Nephron progenitor cell (in vitro differentiated cells): ENCODE results near the gene TEC.
"Not testable (repeated sequence)": the region's sequence is repeated elsewhere in the genome, so short reads cannot be mapped to it uniquely, and the experiment has no call there.

Source experiments
- DNase-seq: peaks from one replicate; pipeline ENCODE4 v3.0.0; 2021
- H3K27ac Mint-ChIP-seq: 2 replicates; pipeline ENCODE4 v1.8.0; 2021; ENCODE audit warnings: mild to moderate bottlenecking, moderate library complexity, mixed read lengths
- H3K27me3 Mint-ChIP-seq: 2 replicates; pipeline ENCODE4 v1.8.0; 2021; ENCODE audit warnings: mild to moderate bottlenecking, low read depth, mixed read lengths; ENCODE audit not compliant: poor library complexity
- H3K36me3 Mint-ChIP-seq: 2 replicates; pipeline ENCODE4 v1.8.0; 2021; ENCODE audit warnings: low read depth, mixed read lengths
- H3K4me1 Mint-ChIP-seq: 2 replicates; pipeline ENCODE4 v1.8.0; 2021; ENCODE audit warnings: mixed read lengths
- H3K4me3 Mint-ChIP-seq: 2 replicates; pipeline ENCODE4 v1.8.0; 2021; ENCODE audit warnings: mild to moderate bottlenecking, moderate library complexity, mixed read lengths
- H3K9me3 Mint-ChIP-seq: 2 replicates; pipeline ENCODE4 v1.8.0; 2021; ENCODE audit warnings: mild to moderate bottlenecking, moderate library complexity, mixed read lengths
- TF ChIP-seq, protein P1 (sequence below): fragments of 200-600 bp; sonication (generic); IDR thresholded peaks from 2 replicates; pipeline ENCODE4 v1.5.0; 2021; ENCODE audit warnings: antibody characterized with exemption

TEC gene

DNA sequence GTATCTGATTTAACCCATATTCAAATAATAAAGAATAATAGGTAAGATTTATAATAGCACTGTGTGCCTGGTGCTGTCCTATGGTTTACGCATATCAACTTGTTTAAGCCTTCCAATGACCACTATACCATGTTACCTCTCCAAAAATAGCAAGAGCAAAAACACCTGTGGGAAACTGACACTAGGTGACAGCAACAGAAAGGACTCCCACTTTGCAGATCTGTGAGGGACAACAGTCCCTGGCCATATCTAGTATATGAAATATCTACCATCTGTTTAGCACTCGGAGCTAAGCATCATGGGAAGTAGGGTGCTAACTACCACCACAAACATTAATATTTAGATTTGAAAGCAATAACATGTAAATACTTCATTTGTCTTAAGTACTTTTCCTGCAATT is 79.9 kb downstream of the TEC start:
- DNase-seq, result no peak
- H3K4me3 Mint-ChIP-seq, result no peak overlapping the region
- no peaks in the 10 kb centered on the region for H3K36me3 Mint-ChIP-seq
- TF ChIP-seq, protein P1, sequence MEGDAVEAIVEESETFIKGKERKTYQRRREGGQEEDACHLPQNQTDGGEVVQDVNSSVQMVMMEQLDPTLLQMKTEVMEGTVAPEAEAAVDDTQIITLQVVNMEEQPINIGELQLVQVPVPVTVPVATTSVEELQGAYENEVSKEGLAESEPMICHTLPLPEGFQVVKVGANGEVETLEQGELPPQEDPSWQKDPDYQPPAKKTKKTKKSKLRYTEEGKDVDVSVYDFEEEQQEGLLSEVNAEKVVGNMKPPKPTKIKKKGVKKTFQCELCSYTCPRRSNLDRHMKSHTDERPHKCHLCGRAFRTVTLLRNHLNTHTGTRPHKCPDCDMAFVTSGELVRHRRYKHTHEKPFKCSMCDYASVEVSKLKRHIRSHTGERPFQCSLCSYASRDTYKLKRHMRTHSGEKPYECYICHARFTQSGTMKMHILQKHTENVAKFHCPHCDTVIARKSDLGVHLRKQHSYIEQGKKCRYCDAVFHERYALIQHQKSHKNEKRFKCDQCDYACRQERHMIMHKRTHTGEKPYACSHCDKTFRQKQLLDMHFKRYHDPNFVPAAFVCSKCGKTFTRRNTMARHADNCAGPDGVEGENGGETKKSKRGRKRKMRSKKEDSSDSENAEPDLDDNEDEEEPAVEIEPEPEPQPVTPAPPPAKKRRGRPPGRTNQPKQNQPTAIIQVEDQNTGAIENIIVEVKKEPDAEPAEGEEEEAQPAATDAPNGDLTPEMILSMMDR, result no peak
- H3K27ac Mint-ChIP-seq, result no peak overlapping the region
- H3K4me1 Mint-ChIP-seq, result peaks cover 18% of the 10 kb centered on the region
- H3K27me3 Mint-ChIP-seq, result peaks cover 3% of the 10 kb centered on the region
- peaks cover 9% of the 10 kb centered on the region for H3K9me3 Mint-ChIP-seq

DNA sequence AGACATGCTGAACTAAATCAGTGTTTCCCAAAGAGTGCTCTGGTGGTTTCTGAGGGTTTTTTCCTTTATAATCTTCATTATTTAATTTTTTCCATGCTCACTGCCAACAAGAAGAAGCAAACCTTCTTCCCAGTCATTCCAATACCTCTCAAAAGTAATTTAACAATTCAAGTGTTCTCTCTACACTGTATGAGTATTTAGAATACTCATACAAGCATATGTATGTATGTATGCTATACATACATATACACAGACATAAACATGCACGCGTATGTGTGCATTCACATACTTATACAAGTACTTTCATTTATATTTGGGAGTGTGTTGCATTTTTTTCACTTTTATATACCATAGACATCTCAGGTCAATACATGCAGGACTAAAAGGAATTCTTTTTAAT is 81.2 kb downstream of the TEC start:
- TF ChIP-seq, protein P1, result no peak
- no peak overlapping the region for H3K27ac Mint-ChIP-seq
- peaks cover 3% of the 10 kb centered on the region for H3K27me3 Mint-ChIP-seq
- no peak for DNase-seq
- H3K9me3 Mint-ChIP-seq, result peaks cover 9% of the 10 kb centered on the region
- no peak overlapping the region for H3K4me3 Mint-ChIP-seq
- peaks cover 4% of the 10 kb centered on the region for H3K4me1 Mint-ChIP-seq
- H3K36me3 Mint-ChIP-seq, result no peaks in the 10 kb centered on the region

DNA sequence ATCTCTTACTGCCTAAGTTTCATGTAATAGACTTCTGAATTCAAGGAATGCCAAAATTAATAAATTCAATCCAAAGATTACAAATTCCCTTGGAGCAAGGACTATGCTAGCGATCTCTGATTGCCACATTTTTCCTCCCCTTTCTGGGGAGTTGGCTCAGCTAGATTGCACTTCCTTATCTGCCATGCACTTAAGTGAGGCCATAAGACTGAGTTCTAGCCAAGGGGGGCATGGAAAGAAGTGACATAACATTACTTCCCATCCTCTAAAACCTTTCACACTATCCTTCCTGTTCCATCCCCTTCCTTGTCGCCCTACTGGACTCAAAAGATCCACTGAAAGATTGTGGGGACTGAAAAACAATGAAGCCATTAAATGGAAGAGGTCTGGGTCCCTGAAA is 81.8 kb downstream of the TEC start:
- Mint-ChIP-seq H3K36me3 (no peaks in the 10 kb centered on the region), H3K4me3 (no peak overlapping the region), H3K27ac (no peak overlapping the region), H3K4me1 (no peaks in the 10 kb centered on the region), H3K9me3 (peaks cover 9% of the 10 kb centered on the region), H3K27me3 (peaks cover 3% of the 10 kb centered on the region)
- TF ChIP-seq, protein P1, result no peak
- DNase-seq, result no peak

GRCh38 chr4:48187066-48187465 is 82.6 kb downstream of the TEC start:
- not testable (repeated sequence) for H3K9me3 Mint-ChIP-seq, H3K36me3 Mint-ChIP-seq

DNA sequence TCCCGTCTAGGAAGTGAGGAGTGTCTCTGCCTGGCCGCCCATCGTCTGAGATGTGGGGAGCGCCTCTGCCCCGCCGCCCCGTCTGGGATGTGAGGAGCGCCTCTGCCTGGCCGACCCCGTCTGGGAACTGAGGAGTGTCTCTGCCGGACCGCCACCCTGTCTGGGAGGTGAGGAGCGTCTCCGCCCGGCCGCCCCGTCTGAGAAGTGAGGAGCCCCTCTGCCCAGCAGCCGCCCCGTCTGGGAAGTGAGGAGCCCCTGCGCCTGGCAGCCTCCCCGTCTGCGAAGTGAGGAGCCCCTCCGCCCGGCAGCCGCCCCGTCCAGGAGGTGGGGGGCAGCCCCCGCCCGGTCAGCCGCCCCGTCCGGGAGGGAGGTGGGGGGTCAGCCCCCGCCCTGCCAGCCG is 83.2 kb downstream of the TEC start:
- DNase-seq, H3K4me1 Mint-ChIP-seq, H3K27me3 Mint-ChIP-seq, H3K36me3 Mint-ChIP-seq, H3K4me3 Mint-ChIP-seq, H3K27ac Mint-ChIP-seq, H3K9me3 Mint-ChIP-seq: not testable (repeated sequence)

More at GRCh38 chr4:48187066-48187465, 82.6 kb downstream of the TEC start:
- not testable (repeated sequence) for H3K4me3 Mint-ChIP-seq, DNase-seq, H3K27me3 Mint-ChIP-seq, H3K27ac Mint-ChIP-seq, H3K4me1 Mint-ChIP-seq

DNA sequence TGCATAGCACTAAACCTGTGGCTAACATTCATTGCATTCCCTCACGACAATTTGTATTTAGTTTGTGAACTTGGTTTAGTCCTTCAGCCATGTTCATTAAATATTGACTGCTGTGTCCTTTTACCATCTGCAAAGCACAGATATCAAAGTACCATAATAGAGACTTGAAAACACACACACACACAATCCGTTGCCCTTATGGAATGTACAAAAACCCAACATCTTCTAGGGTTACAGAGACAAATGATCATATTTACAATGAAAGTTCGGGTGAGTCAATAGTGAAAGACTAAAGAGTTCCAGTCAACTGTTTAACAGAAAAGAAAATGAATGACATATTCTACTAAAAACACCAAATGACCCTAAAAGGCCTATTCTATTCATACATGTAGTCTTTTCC is 84.8 kb downstream of the TEC start:
- TF ChIP-seq, protein P1, result no peak
- no peak overlapping the region for H3K27ac Mint-ChIP-seq
- DNase-seq, result no peak

DNA sequence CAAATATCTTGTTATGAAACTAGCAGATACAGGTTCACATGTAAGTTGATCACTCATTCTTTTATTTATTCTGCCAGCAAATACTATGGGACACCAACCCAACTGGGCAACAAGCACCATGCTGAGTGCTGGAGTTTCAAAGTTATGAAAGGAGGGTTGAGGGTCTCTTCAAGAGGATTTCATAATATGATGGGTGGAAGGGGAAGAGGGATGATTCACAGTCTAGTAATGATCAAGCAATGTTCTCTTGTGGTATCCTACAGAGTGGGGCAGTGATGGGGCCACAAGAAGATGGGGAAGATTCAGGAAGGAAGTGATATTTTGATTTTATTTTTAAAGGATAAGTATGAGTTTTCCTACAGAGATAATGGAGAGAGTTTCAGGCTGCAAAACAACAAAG is 89.4 kb downstream of the TEC start:
- no peak for DNase-seq
- no peaks in the 10 kb centered on the region for H3K4me1 Mint-ChIP-seq
- TF ChIP-seq, protein P1, result no peak
- H3K9me3 Mint-ChIP-seq, result peaks cover 14% of the 10 kb centered on the region
- no peaks in the 10 kb centered on the region for H3K36me3 Mint-ChIP-seq
- no peak overlapping the region for H3K4me3 Mint-ChIP-seq
- peaks cover 5% of the 10 kb centered on the region for H3K27me3 Mint-ChIP-seq
- peak overlapping the region; percentile 7 for H3K27ac Mint-ChIP-seq

More for the DNA sequence above, 84.8 kb downstream of the TEC start:
- H3K27me3 Mint-ChIP-seq, result no peaks in the 10 kb centered on the region
- no peak overlapping the region for H3K4me3 Mint-ChIP-seq
- H3K9me3 Mint-ChIP-seq, result peaks cover 9% of the 10 kb centered on the region
- H3K4me1 Mint-ChIP-seq, result no peaks in the 10 kb centered on the region
- H3K36me3 Mint-ChIP-seq, result no peaks in the 10 kb centered on the region
